Measurements from ENCODE around the gene GPD2.
"Not testable (repeated sequence)": the region's sequence is repeated elsewhere in the genome, so short reads cannot be mapped to it uniquely, and the experiment has no call there.

The GPD2 gene

GRCh38 chr2:156590085-156590739, 154.0 kb downstream of the GPD2 start:
- no peak for DNase-seq (ENCODE audit: low spot score)

DNA sequence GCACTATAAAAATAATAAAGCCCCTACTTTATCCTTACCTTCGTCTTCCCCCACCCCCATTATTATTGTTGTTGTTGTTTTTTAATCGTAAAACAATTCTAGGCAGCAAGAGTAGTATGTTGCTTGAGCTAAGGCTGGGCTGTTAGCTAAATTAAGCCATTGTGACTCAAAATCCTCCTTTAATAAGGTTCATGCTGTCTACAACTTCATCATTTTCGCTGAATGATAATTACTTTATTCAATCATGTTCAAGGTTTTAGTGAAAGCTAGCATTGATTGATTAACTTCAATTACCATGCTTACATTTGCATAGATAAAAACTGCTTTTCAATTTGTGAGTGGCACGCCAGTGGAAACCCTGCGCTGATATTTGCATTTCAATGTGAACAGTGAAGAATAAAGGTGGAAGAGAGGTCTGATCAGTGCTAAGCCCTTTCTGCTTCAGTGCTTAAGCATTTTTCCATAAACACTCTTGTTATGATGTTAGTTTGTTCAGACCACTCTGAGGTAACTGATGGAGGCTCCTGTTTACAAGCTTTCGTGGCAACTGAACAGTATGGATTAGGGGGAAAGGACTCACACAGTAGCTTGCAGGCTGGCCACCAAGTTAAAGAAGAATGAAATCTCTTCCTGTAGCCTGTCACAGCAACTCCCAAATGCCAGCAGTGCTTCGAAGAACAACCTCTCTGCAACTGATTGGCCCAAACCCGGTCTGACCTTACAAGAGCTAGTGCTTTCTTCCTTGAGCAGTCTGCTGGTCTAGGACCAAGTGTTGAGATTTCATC, 156.8 kb downstream of the GPD2 start:
- DNase-seq (ENCODE audit: low spot score), result no peak

DNA sequence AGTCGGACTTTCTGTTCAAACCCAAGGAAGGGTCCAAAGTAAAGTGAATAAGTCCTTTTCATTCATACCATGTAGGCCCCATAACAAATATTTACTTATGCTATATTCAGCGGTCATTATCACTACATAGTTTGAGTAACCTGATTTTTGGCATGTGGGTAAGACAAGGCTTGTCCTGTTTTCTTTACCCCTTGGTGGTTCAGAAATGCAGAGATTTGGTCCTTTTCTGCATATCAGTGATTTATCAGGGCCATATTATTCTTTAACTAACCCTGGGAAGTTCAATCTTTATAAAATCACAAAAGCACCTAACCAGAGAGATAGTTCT, 157.4 kb downstream of the GPD2 start:
- no peak for DNase-seq (ENCODE audit: low spot score)

GRCh38 chr2:156598563-156598962, 162.4 kb downstream of the GPD2 start:
- no peak for DNase-seq (ENCODE audit: low spot score)

GRCh38 chr2:156600196-156600595, 164.0 kb downstream of the GPD2 start:
- no peak for DNase-seq (ENCODE audit: low spot score)

- peak; percentile 73 for DNase-seq (ENCODE audit: low spot score)
Measured at GRCh38 chr2:156601855-156602551, 165.8 kb downstream of the GPD2 start.

- DNase-seq (ENCODE audit: low spot score), result peak; percentile 79
Measured at GRCh38 chr2:156602552-156602933, 166.4 kb downstream of the GPD2 start.

GRCh38 chr2:156615836-156616322, 179.7 kb downstream of the GPD2 start:
- DNase-seq (ENCODE audit: low spot score), result no peak

GRCh38 chr2:156618071-156618470, 181.9 kb downstream of the GPD2 start:
- DNase-seq (ENCODE audit: low spot score), result not testable (repeated sequence)

DNA sequence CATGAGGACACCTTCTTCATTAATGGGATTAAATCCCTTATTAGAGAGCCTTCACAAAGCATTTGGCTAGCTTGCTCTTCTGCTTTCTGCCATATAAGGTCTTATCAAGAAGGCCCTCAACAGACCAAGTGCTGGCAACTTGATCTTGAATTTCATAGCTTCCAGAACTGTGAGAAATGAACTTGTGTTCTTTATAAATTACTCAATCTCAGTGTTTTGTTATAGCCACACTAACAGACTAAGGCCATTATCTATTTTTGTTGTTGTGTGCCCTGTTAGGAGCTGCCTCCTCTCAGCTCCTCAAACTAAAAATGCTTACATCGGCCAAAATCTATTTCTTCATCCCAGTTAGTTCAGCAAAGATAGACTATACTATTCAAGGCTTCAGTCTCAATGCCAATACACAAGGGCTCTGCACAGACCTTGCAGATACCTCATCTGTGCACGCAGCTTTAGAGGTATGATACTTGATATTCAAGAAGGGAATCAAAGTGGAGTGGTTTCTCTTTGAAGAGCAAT, 182.9 kb downstream of the GPD2 start:
- DNase-seq (ENCODE audit: low spot score), result no peak

DNA sequence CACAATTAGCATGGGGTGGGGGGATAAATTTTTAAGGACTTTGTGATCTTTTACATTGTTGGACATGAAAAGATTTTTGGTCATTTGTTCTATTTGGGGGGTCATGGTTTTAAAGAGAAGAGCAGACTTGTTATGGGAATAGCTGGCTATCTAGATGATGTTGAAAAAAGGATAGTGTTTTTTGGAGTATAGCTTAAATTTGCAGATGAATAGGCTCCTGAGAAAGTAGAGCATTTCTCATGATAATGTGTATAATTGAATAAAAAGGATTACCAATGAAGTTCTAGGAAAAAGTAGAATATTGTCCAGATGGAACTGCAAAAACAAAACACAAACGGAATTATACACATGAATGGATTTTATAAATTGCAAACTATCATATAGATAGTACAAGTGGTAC, 186.3 kb downstream of the GPD2 start:
- no peak for DNase-seq (ENCODE audit: low spot score)

GRCh38 chr2:156625360-156626170, 189.4 kb downstream of the GPD2 start:
- DNase-seq (ENCODE audit: low spot score), result no peak

GRCh38 chr2:156626931-156627330, 190.8 kb downstream of the GPD2 start:
- no peak for DNase-seq (ENCODE audit: low spot score)

- DNase-seq (ENCODE audit: low spot score), result no peak
Measured at GRCh38 chr2:156630579-156631337, 194.6 kb downstream of the GPD2 start.

- no peak for DNase-seq (ENCODE audit: low spot score)
Measured at GRCh38 chr2:156635646-156636045, 199.5 kb downstream of the GPD2 start.
